HL-60 (cell line): ENCODE data around the gene NUDT14.

Experiments used
- DNase-seq, 2 experiments: peaks; one replicate each; pipeline ENCODE4 v3.0.0-alpha.2; 2010 to 2020; ENCODE audit warnings: low read depth in 1 of 2, low spot score in 1 of 2
- H3K27ac ChIP-seq: fragments of 250-450 bp; sonication (Bioruptor Pico); replicated peaks from 2 replicates; pipeline ENCODE4 v1.5.1; 2020; ENCODE audit warnings: mild to moderate bottlenecking, moderate library complexity
- H3K27me3 ChIP-seq: fragments of 250-450 bp; sonication (Bioruptor Pico); 2 replicates; pipeline ENCODE4 v1.5.1; 2021; ENCODE audit warnings: mild to moderate bottlenecking, moderate library complexity; ENCODE audit not compliant: insufficient read depth, poor library complexity, severe bottlenecking
- H3K4me3 ChIP-seq: replicated peaks from 2 replicates; pipeline ENCODE4 v1.5.1; 2011; ENCODE audit warnings: mild to moderate bottlenecking, control low read depth, low read length; ENCODE audit not compliant: insufficient read depth
- CTCF ChIP-seq: IDR thresholded peaks from one replicate; pipeline ENCODE4 v1.5.1; 2011; ENCODE audit warnings: low read length, control low read depth, inconsistent platforms; ENCODE audit not compliant: insufficient read depth
- GABPA ChIP-seq: IDR thresholded peaks from 2 replicates; pipeline ENCODE4 v1.6.1; 2012; ENCODE audit warnings: low read depth
- POLR2AphosphoS5 ChIP-seq: IDR thresholded peaks from 2 replicates; pipeline ENCODE4 v1.6.1; 2012; ENCODE audit warnings: low read depth
- SPI1 ChIP-seq: IDR thresholded peaks from 2 replicates; pipeline ENCODE4 v1.6.1; 2012; ENCODE audit warnings: low read depth, mild to moderate bottlenecking, borderline replicate concordance
- TF ChIP-seq, protein P1 (sequence below): IDR thresholded peaks from 2 replicates; pipeline ENCODE4 v1.6.1; 2012; ENCODE audit warnings: low read depth; ENCODE audit not compliant: insufficient replicate concordance

Gene NUDT14

DNA sequence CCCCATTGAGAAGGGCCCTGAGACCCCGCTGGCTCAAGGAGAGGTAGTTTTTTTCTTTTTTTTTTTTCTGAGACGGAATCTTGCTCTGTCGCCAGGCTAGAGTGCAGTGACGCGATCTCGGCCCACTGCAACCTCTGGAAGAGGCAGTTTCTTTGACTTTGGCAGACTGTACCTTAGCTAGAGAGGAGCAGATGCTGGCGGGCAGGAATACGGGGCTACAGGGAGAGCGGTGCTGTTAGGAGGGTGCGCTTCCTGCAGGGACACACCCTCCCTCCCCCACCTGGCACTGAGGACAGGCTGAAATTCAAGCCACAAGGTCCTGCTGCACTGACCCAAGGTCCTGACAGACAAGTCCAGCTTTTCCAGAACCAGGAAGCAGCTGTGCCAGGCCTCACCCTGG, 32.2 kb upstream of the NUDT14 start:
- no peak overlapping the region for H3K4me3 ChIP-seq
- H3K27me3 ChIP-seq = no peaks in the 10 kb centered on the region
- H3K27ac ChIP-seq = no peak overlapping the region
- TF ChIP-seq, protein P1, sequence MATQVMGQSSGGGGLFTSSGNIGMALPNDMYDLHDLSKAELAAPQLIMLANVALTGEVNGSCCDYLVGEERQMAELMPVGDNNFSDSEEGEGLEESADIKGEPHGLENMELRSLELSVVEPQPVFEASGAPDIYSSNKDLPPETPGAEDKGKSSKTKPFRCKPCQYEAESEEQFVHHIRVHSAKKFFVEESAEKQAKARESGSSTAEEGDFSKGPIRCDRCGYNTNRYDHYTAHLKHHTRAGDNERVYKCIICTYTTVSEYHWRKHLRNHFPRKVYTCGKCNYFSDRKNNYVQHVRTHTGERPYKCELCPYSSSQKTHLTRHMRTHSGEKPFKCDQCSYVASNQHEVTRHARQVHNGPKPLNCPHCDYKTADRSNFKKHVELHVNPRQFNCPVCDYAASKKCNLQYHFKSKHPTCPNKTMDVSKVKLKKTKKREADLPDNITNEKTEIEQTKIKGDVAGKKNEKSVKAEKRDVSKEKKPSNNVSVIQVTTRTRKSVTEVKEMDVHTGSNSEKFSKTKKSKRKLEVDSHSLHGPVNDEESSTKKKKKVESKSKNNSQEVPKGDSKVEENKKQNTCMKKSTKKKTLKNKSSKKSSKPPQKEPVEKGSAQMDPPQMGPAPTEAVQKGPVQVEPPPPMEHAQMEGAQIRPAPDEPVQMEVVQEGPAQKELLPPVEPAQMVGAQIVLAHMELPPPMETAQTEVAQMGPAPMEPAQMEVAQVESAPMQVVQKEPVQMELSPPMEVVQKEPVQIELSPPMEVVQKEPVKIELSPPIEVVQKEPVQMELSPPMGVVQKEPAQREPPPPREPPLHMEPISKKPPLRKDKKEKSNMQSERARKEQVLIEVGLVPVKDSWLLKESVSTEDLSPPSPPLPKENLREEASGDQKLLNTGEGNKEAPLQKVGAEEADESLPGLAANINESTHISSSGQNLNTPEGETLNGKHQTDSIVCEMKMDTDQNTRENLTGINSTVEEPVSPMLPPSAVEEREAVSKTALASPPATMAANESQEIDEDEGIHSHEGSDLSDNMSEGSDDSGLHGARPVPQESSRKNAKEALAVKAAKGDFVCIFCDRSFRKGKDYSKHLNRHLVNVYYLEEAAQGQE = no peak
- no peak for TF ChIP-seq CTCF
- no peak for TF ChIP-seq SPI1
- TF ChIP-seq GABPA = no peak
- no peak for TF ChIP-seq POLR2AphosphoS5
- no peak for DNase-seq

GRCh38 chr14:105212541-105213300, 31.6 kb upstream of the NUDT14 start:
- Histone ChIP-seq H3K27me3 (no peaks in the 10 kb centered on the region), H3K27ac (no peak overlapping the region), H3K4me3 (no peak overlapping the region)
- no peak for DNase-seq
- TF ChIP-seq POLR2AphosphoS5 (no peak), CTCF (no peak), GABPA (no peak), SPI1 (no peak)
- TF ChIP-seq, protein P1 = no peak

- H3K4me3 ChIP-seq = no peak overlapping the region
- H3K27ac ChIP-seq = no peak overlapping the region
- no peak for DNase-seq
- H3K27me3 ChIP-seq = no peaks in the 10 kb centered on the region
- no peak for TF ChIP-seq POLR2AphosphoS5
- TF ChIP-seq SPI1 = no peak
- no peak for TF ChIP-seq CTCF
- TF ChIP-seq, protein P1 = no peak
- TF ChIP-seq GABPA = no peak
Measured at GRCh38 chr14:105211758-105212089, 30.6 kb upstream of the NUDT14 start.
